H9 (cell line): ENCODE data around the gene DIO1. TPM values are rescaled to one million over a fixed set of nuclear protein-coding genes. Genes with fewer than 3 reads are reported as not detected.

Experiments
- DNase-seq: peaks from one replicate; pipeline ENCODE4 v3.0.0-alpha.2; 2017
- H2AFZ ChIP-seq: one replicate; pipeline ENCODE4 v1.6.1; 2013; ENCODE audit warnings: mild to moderate bottlenecking, low read length, control low read depth, moderate library complexity
- H2AK5ac ChIP-seq: 2 replicates; pipeline ENCODE4 v1.6.1; 2013; ENCODE audit warnings: low read length, control low read depth, mixed read lengths; ENCODE audit not compliant: insufficient read length
- H2BK120ac ChIP-seq: one replicate; pipeline ENCODE4 v1.6.1; 2013; ENCODE audit warnings: low read depth, mild to moderate bottlenecking, low read length, control low read depth, inconsistent platforms; ENCODE audit not compliant: poor library complexity, severe bottlenecking
- H2BK12ac ChIP-seq: 2 replicates; pipeline ENCODE4 v1.6.1; 2013; ENCODE audit warnings: low read length, control low read depth, mixed read lengths, low read depth; ENCODE audit not compliant: insufficient read length
- H2BK15ac ChIP-seq: 2 replicates; pipeline ENCODE4 v1.6.1; 2013; ENCODE audit warnings: low read depth, low read length, control low read depth
- H2BK20ac ChIP-seq: one replicate; pipeline ENCODE4 v1.6.1; 2013; ENCODE audit warnings: low read depth, mild to moderate bottlenecking, low read length, control low read depth, inconsistent platforms; ENCODE audit not compliant: poor library complexity, severe bottlenecking
- H2BK5ac ChIP-seq: 2 replicates; pipeline ENCODE4 v1.6.1; 2013; ENCODE audit warnings: low read length, control low read depth, mixed read lengths; ENCODE audit not compliant: insufficient read length
- H3K14ac ChIP-seq: 2 replicates; pipeline ENCODE4 v1.6.1; 2013; ENCODE audit warnings: low read length, control low read depth; ENCODE audit not compliant: insufficient read depth
- H3K18ac ChIP-seq: 2 replicates; pipeline ENCODE4 v1.6.1; 2013; ENCODE audit warnings: low read depth, mild to moderate bottlenecking, mixed read lengths, low read length, control low read depth; ENCODE audit not compliant: insufficient read length
- H3K23ac ChIP-seq: 2 replicates; pipeline ENCODE4 v1.6.1; 2013; ENCODE audit warnings: low read length, control low read depth, mixed read lengths, low read depth; ENCODE audit not compliant: insufficient read length
- H3K23me2 ChIP-seq: 2 replicates; pipeline ENCODE4 v1.6.1; 2013; ENCODE audit warnings: low read depth, mild to moderate bottlenecking, mixed read lengths, low read length, control low read depth; ENCODE audit not compliant: insufficient read length, poor library complexity, severe bottlenecking
- H3K27ac ChIP-seq: 2 replicates; pipeline ENCODE4 v1.5.1; 2013; ENCODE audit warnings: low read length, control low read depth, mixed read lengths, low read depth; ENCODE audit not compliant: insufficient read length
- H3K27me3 ChIP-seq: 2 replicates; pipeline ENCODE4 v1.6.1; 2013; ENCODE audit warnings: low read length, control low read depth, inconsistent platforms; ENCODE audit not compliant: insufficient read depth
- H3K4ac ChIP-seq: 2 replicates; pipeline ENCODE4 v1.6.1; 2013; ENCODE audit warnings: low read depth, mild to moderate bottlenecking, control low read depth, inconsistent platforms, low read length, moderate library complexity
- H3K4me1 ChIP-seq: 2 replicates; pipeline ENCODE4 v1.6.1; 2013; ENCODE audit warnings: low read length, control low read depth, inconsistent platforms; ENCODE audit not compliant: insufficient read depth
- H3K4me2 ChIP-seq: 2 replicates; pipeline ENCODE4 v1.6.1; 2013; ENCODE audit warnings: low read length, control low read depth, mixed read lengths; ENCODE audit not compliant: insufficient read length, insufficient read depth
- H3K56ac ChIP-seq: 2 replicates; pipeline ENCODE4 v1.6.1; 2013; ENCODE audit warnings: low read depth, mild to moderate bottlenecking, mixed read lengths, low read length, control low read depth; ENCODE audit not compliant: insufficient read length
- H3K79me1 ChIP-seq: 2 replicates; pipeline ENCODE4 v1.6.1; 2013; ENCODE audit warnings: low read depth, mild to moderate bottlenecking, moderate library complexity, low read length, control low read depth, inconsistent platforms; ENCODE audit not compliant: insufficient read depth, poor library complexity, severe bottlenecking
- H3K79me2 ChIP-seq: 2 replicates; pipeline ENCODE4 v1.6.1; 2013; ENCODE audit warnings: low read length, control low read depth, inconsistent platforms; ENCODE audit not compliant: insufficient read depth
- H3K9ac ChIP-seq: 2 replicates; pipeline ENCODE4 v1.6.1; 2013; ENCODE audit warnings: low read length, control low read depth, mixed read lengths; ENCODE audit not compliant: insufficient read length; ENCODE audit errors: extremely low read depth
- H3K9me3 ChIP-seq: one replicate; pipeline ENCODE4 v1.6.1; 2013; ENCODE audit warnings: low read depth, low read length, inconsistent platforms; ENCODE audit not compliant: control insufficient read depth
- H3T11ph ChIP-seq: one replicate; pipeline ENCODE4 v1.6.1; 2013; ENCODE audit warnings: mild to moderate bottlenecking, low read length, control low read depth, inconsistent platforms
- H4K20me1 ChIP-seq: one replicate; pipeline ENCODE4 v1.6.1; 2013; ENCODE audit not compliant: control insufficient read depth, insufficient read length, insufficient read depth
- H4K5ac ChIP-seq: 2 replicates; pipeline ENCODE4 v1.6.1; 2013; ENCODE audit warnings: low read depth, mild to moderate bottlenecking, mixed read lengths, low read length, control low read depth; ENCODE audit not compliant: insufficient read length
- H4K8ac ChIP-seq: replicated peaks from 2 replicates; pipeline ENCODE4 v1.6.1; 2013; ENCODE audit warnings: low read length, control low read depth, mixed read lengths, low read depth; ENCODE audit not compliant: insufficient read length
- H4K91ac ChIP-seq: 2 replicates; pipeline ENCODE4 v1.6.1; 2013; ENCODE audit warnings: low read depth, mild to moderate bottlenecking, moderate library complexity, mixed read lengths, low read length, control low read depth; ENCODE audit not compliant: insufficient read length
- H3K27ac Mint-ChIP-seq, 3 experiments: 2 replicates in 2 of 3; 3 replicates in 1 of 3; pipeline ENCODE4 v1.8.0; 2020 to 2021; ENCODE audit warnings: mixed read lengths in 3 of 3, mild to moderate bottlenecking in 1 of 3, moderate library complexity in 1 of 3
- H3K27me3 Mint-ChIP-seq: 2 replicates; pipeline ENCODE4 v1.8.0; 2021; ENCODE audit warnings: low read depth, mild to moderate bottlenecking, moderate library complexity, mixed read lengths
- H3K36me3 Mint-ChIP-seq, 3 experiments: 2 replicates in 2 of 3; 3 replicates in 1 of 3; pipeline ENCODE4 v1.8.0; 2020 to 2021; ENCODE audit warnings: low read depth in 3 of 3, mixed read lengths in 3 of 3; ENCODE audit not compliant: insufficient read depth in 1 of 3
- H3K4me1 Mint-ChIP-seq, 2 experiments: 2 replicates each; pipeline ENCODE4 v1.8.0; 2020; ENCODE audit warnings: mixed read lengths in 2 of 2
- H3K4me3 Mint-ChIP-seq, 2 experiments: 2 replicates in 1 of 2; 3 replicates in 1 of 2; pipeline ENCODE4 v1.8.0; 2020 to 2021; ENCODE audit warnings: mild to moderate bottlenecking in 2 of 2, mixed read lengths in 2 of 2, moderate library complexity in 1 of 2
- H3K9me3 Mint-ChIP-seq, 2 experiments: 2 replicates in 1 of 2; 3 replicates in 1 of 2; pipeline ENCODE4 v1.8.0; 2020; ENCODE audit warnings: mild to moderate bottlenecking in 2 of 2, mixed read lengths in 2 of 2, moderate library complexity in 1 of 2
- WGBS: extraction: QIAGEN DNeasy Blood & Tissue Kit; methylation state at CpG from one replicate; pipeline ENCODE4 v1.1.7; 2013; ENCODE audit warnings: missing lambda C conversion rate, low lambda C conversion rate, mixed read lengths; ENCODE audit not compliant: insufficient read length; ENCODE audit errors: extremely low coverage; 5-methylcytosine and 5-hydroxymethylcytosine counted together
- total RNA-seq: library from RNA; stranded (reverse); gene quantifications from 2 replicates; pipeline ENCODE4 v1.2.1, GENCODE V29; 2021
- TF ChIP-seq, protein P1 (sequence below): fragments of 200-600 bp; sonication (generic); conservative IDR thresholded peaks from 3 replicates; pipeline ENCODE4 v1.8.0; 2021; ENCODE audit warnings: antibody characterized with exemption, mild to moderate bottlenecking

Gene DIO1
- total RNA-seq, 1 experiment from 2014 or later = not detected

DNA sequence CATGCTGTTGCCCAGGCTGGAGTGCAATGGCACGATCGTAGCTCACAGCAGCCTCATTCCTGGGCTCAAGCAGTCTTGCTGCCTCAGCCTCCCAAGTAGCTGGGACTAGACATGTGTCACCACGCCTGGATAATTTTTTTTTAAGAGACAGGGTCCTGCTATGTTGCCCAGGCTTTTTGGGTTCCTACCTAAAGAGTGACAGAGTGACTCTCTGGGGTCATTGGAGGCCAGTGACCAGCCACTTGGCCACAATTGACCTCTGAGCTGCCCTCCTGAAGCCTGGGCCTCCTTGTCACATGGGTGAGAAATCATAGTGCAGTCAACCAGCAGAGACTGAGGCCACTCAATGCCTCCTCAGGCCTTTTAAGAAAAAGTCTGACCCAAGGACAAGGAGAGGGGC is 5.7 kb downstream of the DIO1 start:
- no peak overlapping the region for H3K27ac ChIP-seq
- no peak overlapping the region for H3K4me2 ChIP-seq
- H2BK12ac ChIP-seq = no peak overlapping the region
- no peak overlapping the region for H3K18ac ChIP-seq
- H3K23ac ChIP-seq = no peak overlapping the region
- no peak overlapping the region for H2AFZ ChIP-seq
- H3K9ac ChIP-seq = no peak overlapping the region
- no peak for DNase-seq
- H3K23me2 ChIP-seq = no peaks in the 10 kb centered on the region
- no peak overlapping the region for H3K4me3 Mint-ChIP-seq
- H4K20me1 ChIP-seq = no peaks in the 10 kb centered on the region
- H3K36me3 Mint-ChIP-seq = no peaks in the 10 kb centered on the region
- H4K8ac ChIP-seq = no peak overlapping the region
- H3K4me1 ChIP-seq = no peaks in the 10 kb centered on the region
- TF ChIP-seq, protein P1, sequence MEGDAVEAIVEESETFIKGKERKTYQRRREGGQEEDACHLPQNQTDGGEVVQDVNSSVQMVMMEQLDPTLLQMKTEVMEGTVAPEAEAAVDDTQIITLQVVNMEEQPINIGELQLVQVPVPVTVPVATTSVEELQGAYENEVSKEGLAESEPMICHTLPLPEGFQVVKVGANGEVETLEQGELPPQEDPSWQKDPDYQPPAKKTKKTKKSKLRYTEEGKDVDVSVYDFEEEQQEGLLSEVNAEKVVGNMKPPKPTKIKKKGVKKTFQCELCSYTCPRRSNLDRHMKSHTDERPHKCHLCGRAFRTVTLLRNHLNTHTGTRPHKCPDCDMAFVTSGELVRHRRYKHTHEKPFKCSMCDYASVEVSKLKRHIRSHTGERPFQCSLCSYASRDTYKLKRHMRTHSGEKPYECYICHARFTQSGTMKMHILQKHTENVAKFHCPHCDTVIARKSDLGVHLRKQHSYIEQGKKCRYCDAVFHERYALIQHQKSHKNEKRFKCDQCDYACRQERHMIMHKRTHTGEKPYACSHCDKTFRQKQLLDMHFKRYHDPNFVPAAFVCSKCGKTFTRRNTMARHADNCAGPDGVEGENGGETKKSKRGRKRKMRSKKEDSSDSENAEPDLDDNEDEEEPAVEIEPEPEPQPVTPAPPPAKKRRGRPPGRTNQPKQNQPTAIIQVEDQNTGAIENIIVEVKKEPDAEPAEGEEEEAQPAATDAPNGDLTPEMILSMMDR = no peak
- no peaks in the 10 kb centered on the region for H3K9me3 ChIP-seq
- no peaks in the 10 kb centered on the region for H3K79me2 ChIP-seq
- H3K79me1 ChIP-seq = no peaks in the 10 kb centered on the region
- H2AK5ac ChIP-seq = no peak overlapping the region
- H2BK15ac ChIP-seq = no peak overlapping the region
- 0 out of 4 replicates have a peak, but pooled peaks cover 0 to under 1% of the 10 kb centered on the region in 2 experiments for H3K4me1 Mint-ChIP-seq
- no peak overlapping the region for H2BK20ac ChIP-seq
- H4K5ac ChIP-seq = no peak overlapping the region
- no peaks in the 10 kb centered on the region for H3K27me3 ChIP-seq
- H3K9me3 Mint-ChIP-seq = no peaks in the 10 kb centered on the region
- no peak overlapping the region for H3K14ac ChIP-seq
- no CpG with 5 or more reads among the region's 3 CpGs for WGBS
- H3K4ac ChIP-seq = no peak overlapping the region
- H3K27ac Mint-ChIP-seq = no peak overlapping the region
- no peak overlapping the region for H2BK120ac ChIP-seq
- H3K56ac ChIP-seq = no peak overlapping the region
- no peak overlapping the region for H3T11ph ChIP-seq
- H3K27me3 Mint-ChIP-seq = peaks cover 7% of the 10 kb centered on the region
- H4K91ac ChIP-seq = no peak overlapping the region
- H2BK5ac ChIP-seq = no peak overlapping the region
